Measurements from ENCODE around the gene EXOC4.

Gene EXOC4

GRCh38 chr7:133683182-133683454 lies 430.2 kb downstream of the EXOC4 start:
- no peak for TF ChIP-seq CTCF (IDR thresholded peaks at IDR 0.05; ENCODE audit: low read depth, low read length)
- DNase-seq (ENCODE audit: extremely low read depth, low read depth): no peak

GRCh38 chr7:133688483-133689239 lies 435.8 kb downstream of the EXOC4 start:
- DNase-seq (ENCODE audit: extremely low read depth, low read depth): no peak
- TF ChIP-seq CTCF (IDR thresholded peaks at IDR 0.05; ENCODE audit: low read depth, low read length): no peak

GRCh38 chr7:133690740-133691139 lies 437.9 kb downstream of the EXOC4 start:
- no peak for TF ChIP-seq CTCF (IDR thresholded peaks at IDR 0.05; ENCODE audit: low read depth, low read length)
- DNase-seq (ENCODE audit: extremely low read depth, low read depth): no peak

- TF ChIP-seq CTCF (IDR thresholded peaks at IDR 0.05; ENCODE audit: low read depth, low read length): no peak
- DNase-seq (ENCODE audit: extremely low read depth, low read depth): no peak
These were observed 439.1 kb downstream of the EXOC4 start for GRCh38 chr7:133691727-133692610.

GRCh38 chr7:133693281-133693680 lies 440.4 kb downstream of the EXOC4 start:
- DNase-seq (ENCODE audit: extremely low read depth, low read depth): no peak
- TF ChIP-seq CTCF (IDR thresholded peaks at IDR 0.05; ENCODE audit: low read depth, low read length): no peak

GRCh38 chr7:133696056-133696455 lies 443.2 kb downstream of the EXOC4 start:
- no peak for DNase-seq (ENCODE audit: extremely low read depth, low read depth)
- no peak for TF ChIP-seq CTCF (IDR thresholded peaks at IDR 0.05; ENCODE audit: low read depth, low read length)

- TF ChIP-seq CTCF (IDR thresholded peaks at IDR 0.05; ENCODE audit: low read depth, low read length): no peak
- DNase-seq (ENCODE audit: extremely low read depth, low read depth): no peak
These were observed 444.7 kb downstream of the EXOC4 start for GRCh38 chr7:133697585-133697984.

All from AG09319 (cell line).